Measurements from ENCODE around the gene MYG1. TPM values are rescaled to one million over a fixed set of nuclear protein-coding genes. Genes with fewer than 3 reads are reported as not detected.

The MYG1 gene
- total RNA-seq, 2 experiments from 2014 or later = 30.9 to 33.8 TPM

DNA sequence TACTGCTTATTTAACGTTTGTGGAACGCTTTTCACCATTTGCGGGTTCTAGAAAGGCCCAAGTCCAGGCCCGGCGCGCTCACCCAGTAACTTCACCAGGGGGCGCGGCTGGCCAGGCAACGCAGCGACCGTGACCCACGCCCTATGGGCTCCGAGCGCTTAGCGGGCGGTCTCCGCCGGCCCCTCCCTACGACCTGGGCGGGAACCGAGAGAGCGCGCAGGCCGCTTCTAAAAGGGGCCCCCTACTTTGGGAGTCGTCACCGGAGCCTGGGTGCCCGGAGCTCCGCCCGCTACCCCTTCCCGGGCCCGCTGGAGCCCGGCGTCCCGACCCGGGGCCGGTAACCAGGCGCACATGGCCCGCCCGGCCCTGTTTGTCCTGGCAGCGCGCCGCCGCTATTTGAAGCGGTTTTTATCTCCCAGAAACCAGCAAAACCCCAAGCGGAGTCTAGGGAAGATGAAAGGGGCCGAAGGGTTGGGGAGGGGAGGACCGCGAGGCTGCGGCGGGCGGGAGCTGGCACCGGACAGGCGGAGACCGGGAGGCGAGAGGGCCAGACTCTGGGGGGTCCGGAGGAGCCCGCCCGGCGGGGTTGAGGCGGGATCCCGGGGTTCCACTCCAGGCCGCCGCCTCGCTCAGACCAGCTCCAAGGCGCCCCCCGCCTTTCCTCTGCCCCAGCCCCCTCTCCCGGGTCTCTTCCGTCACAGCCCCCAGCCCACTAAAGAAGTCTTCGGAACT lies 25.4 kb downstream of the MYG1 start:
- CTCF ChIA-PET = interaction anchor here (0.7 to 7.6 kb wide), 9 partner anchors 20 to 274 kb away, joined by 3 to 51 read pairs (median 6); partner anchors contain the start of gene SP1
- Histone ChIP-seq H3K4me1 (ENCODE audit: insufficient read depth, low read length) (peaks cover 53% of the 10 kb centered on the region), H3K9me3 (ENCODE audit: control insufficient read depth in 1 of 2, insufficient read depth in 1 of 2, low read length in 2 of 2) (no peaks in the 10 kb centered on the region), H3K4me3 (ENCODE audit: low read length) (peak overlapping the region; percentile 84), H3K36me3 (ENCODE audit: insufficient read depth, low read length) (peaks cover 3% of the 10 kb centered on the region), H3K27me3 (ENCODE audit: control insufficient read depth in 1 of 2, insufficient read depth in 2 of 2, low read length in 2 of 2) (no peaks in the 10 kb centered on the region), H3K27ac (ENCODE audit: low read depth in 1 of 2, low read length in 2 of 2) (peak overlapping the region; percentile 78 to 87)
- Mint-ChIP-seq H3K27me3 (no peaks in the 10 kb centered on the region), H3K9me3 (no peaks in the 10 kb centered on the region), H3K4me1 (ENCODE audit: low read depth) (peaks cover 38% of the 10 kb centered on the region), H3K27ac (peak overlapping the region; percentile 88), H3K36me3 (ENCODE audit: low read depth) (peaks cover 20% of the 10 kb centered on the region), H3K4me3 (peak overlapping the region; percentile 93)
- TF ChIP-seq, protein P1, sequence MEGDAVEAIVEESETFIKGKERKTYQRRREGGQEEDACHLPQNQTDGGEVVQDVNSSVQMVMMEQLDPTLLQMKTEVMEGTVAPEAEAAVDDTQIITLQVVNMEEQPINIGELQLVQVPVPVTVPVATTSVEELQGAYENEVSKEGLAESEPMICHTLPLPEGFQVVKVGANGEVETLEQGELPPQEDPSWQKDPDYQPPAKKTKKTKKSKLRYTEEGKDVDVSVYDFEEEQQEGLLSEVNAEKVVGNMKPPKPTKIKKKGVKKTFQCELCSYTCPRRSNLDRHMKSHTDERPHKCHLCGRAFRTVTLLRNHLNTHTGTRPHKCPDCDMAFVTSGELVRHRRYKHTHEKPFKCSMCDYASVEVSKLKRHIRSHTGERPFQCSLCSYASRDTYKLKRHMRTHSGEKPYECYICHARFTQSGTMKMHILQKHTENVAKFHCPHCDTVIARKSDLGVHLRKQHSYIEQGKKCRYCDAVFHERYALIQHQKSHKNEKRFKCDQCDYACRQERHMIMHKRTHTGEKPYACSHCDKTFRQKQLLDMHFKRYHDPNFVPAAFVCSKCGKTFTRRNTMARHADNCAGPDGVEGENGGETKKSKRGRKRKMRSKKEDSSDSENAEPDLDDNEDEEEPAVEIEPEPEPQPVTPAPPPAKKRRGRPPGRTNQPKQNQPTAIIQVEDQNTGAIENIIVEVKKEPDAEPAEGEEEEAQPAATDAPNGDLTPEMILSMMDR (IDR thresholded peaks at IDR 0.05) = peak; percentile 68
- POLR2A ChIA-PET = interaction anchor here (0.6 to 5.5 kb wide), 13 partner anchors 21 to 176 kb away, joined by 3 to 87 read pairs (median 13); partner anchors contain the start of genes CSAD, ESPL1, MYG1 and PFDN5
- DNase-seq = peak; percentile 63 to 92 (median 80)
- intact Hi-C loops (cut with DNase I, micrococcal nuclease) = loop anchor here (1.0 to 10.0 kb wide), 4 partner anchors 20 to 350 kb away; partner anchors contain the start of genes ATP5MC2 (in 1 of the 2) and NPFF (in 1 of the 2)
- peak; percentile 38 for ATAC-seq (ENCODE audit: poor library complexity)

DNA sequence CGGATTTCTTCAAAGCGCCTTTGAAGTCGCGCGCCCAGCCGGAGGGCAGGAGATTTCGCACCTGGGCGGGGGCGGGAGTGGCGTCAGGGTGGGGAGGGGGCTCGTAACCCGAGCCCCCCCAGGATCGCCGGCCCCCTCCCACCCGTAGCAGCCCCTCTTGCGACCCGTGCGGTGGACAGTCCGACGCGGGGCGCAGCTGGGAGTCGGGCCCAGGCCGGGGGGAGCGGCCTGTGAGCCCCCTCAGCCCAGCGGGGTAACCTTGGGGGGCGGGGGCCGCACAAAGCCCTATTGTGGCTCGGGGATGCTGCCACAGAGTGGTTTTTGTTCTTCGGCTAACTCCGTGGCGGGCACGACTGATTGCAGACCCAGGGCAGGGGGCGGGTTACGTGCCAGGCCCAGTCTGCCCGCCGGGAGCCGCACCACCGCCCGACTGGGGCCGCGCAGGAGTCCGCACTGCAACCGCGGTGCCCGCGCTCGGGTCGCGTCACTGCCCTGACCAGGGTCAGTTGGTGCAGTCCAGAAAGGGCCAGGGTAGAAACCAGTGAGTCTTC lies 26.1 kb downstream of the MYG1 start:
- Mint-ChIP-seq H3K4me1 (ENCODE audit: low read depth) (peaks cover 32% of the 10 kb centered on the region), H3K9me3 (no peaks in the 10 kb centered on the region), H3K36me3 (ENCODE audit: low read depth) (peaks cover 14% of the 10 kb centered on the region), H3K27ac (peak overlapping the region; percentile 71), H3K27me3 (no peaks in the 10 kb centered on the region), H3K4me3 (peak overlapping the region; percentile 87)
- POLR2A ChIA-PET = interaction anchor here (0.6 to 5.5 kb wide), 11 partner anchors 20 to 175 kb away, joined by 3 to 87 read pairs (median 13); partner anchors contain the start of genes CSAD, ESPL1, MYG1 and PFDN5
- Histone ChIP-seq H3K9me3 (ENCODE audit: control insufficient read depth in 1 of 2, insufficient read depth in 1 of 2, low read length in 2 of 2) (no peaks in the 10 kb centered on the region), H3K4me1 (ENCODE audit: insufficient read depth, low read length) (peaks cover 50% of the 10 kb centered on the region), H3K36me3 (ENCODE audit: insufficient read depth, low read length) (no peaks in the 10 kb centered on the region), H3K27ac (ENCODE audit: low read depth in 1 of 2, low read length in 2 of 2) (peak overlapping the region in 1 of 2 donors; percentile 87), H3K4me3 (ENCODE audit: low read length) (peak overlapping the region; percentile 84), H3K27me3 (ENCODE audit: control insufficient read depth in 1 of 2, insufficient read depth in 2 of 2, low read length in 2 of 2) (no peaks in the 10 kb centered on the region)
- ATAC-seq (ENCODE audit: poor library complexity) (no peak), DNase-seq (peak in 8 of 14 experiments; percentile 6 to 53 (median 30))
- intact Hi-C loops (cut with DNase I, micrococcal nuclease) = loop anchor here in 1 of 2 experiments (5.0 to 10.0 kb wide), 2 partner anchors 182 to 349 kb away; partner anchors contain the start of genes ATP5MC2 and NPFF
- TF ChIP-seq, protein P1 (IDR thresholded peaks at IDR 0.05) = no peak
- CTCF ChIA-PET = interaction anchor here (0.7 to 7.6 kb wide), 8 partner anchors 19 to 275 kb away, joined by 3 to 51 read pairs (median 5); partner anchors contain the start of gene SP1

DNA sequence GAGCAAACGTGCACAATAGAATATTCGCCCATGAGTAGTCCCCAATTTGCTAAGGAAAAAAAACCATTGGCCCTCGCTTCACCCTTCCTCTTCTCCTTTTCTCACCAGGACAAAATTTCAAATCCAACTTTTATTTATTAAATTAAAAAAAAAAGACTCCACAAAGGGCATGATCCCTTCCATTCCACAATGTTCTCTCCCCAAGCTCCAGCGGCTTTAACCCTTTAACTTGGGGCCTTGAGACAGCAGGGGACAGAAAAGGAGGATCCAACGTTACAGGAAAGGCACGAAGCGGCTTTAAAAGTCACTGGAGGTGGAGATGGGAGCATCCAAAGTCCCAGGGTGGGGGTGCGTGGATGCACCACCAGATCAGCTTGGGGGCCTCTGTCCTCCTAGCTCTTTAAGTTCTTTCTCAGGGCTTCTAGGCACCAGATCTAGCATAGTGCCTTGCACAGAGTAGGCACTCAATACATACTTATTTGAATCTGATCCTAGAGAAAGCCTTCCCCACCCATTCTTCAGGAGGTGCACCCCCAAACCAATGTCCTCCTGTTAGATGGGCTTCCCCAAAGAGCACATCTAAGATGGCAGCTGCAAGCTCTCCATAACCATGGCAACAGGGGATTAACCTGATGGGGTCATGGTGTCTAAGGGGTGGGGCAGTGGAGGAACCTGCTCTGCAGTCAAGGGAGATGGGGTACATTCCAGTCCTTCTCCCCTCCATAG lies 27.1 kb downstream of the MYG1 start:
- H3K4me3 Mint-ChIP-seq = peak overlapping the region; percentile 87
- ChIA-PET POLR2A (interaction anchor here (1.4 to 4.0 kb wide), 5 partner anchors 18 to 120 kb away, joined by 3 to 29 read pairs (median 5); partner anchors contain the start of genes ITGB7, PFDN5 and SP1), CTCF (interaction anchor here (0.8 to 7.6 kb wide), 4 partner anchors 18 to 182 kb away, joined by 3 to 51 read pairs (median 3); partner anchors contain the start of gene PFDN5)
- intact Hi-C loops (cut with DNase I, micrococcal nuclease) = loop anchor here in 1 of 2 experiments (5.0 to 10.0 kb wide), 2 partner anchors 181 to 348 kb away; partner anchors contain the start of genes ATP5MC2 and NPFF
- peaks cover 21% of the 10 kb centered on the region for H3K4me1 Mint-ChIP-seq (ENCODE audit: low read depth)
- Histone ChIP-seq H3K4me1 (ENCODE audit: insufficient read depth, low read length) (peaks cover 42% of the 10 kb centered on the region), H3K9me3 (ENCODE audit: control insufficient read depth in 1 of 2, insufficient read depth in 1 of 2, low read length in 2 of 2) (no peaks in the 10 kb centered on the region), H3K27ac (ENCODE audit: low read depth in 1 of 2, low read length in 2 of 2) (no peak overlapping the region), H3K36me3 (ENCODE audit: insufficient read depth, low read length) (no peaks in the 10 kb centered on the region), H3K27me3 (ENCODE audit: control insufficient read depth in 1 of 2, insufficient read depth in 2 of 2, low read length in 2 of 2) (no peaks in the 10 kb centered on the region), H3K4me3 (ENCODE audit: low read length) (no peak overlapping the region)
- ATAC-seq (ENCODE audit: poor library complexity) (no peak), DNase-seq (no peak)
- H3K9me3 Mint-ChIP-seq = no peaks in the 10 kb centered on the region
- H3K27me3 Mint-ChIP-seq = no peaks in the 10 kb centered on the region
- H3K36me3 Mint-ChIP-seq (ENCODE audit: low read depth) = peaks cover 5% of the 10 kb centered on the region
- H3K27ac Mint-ChIP-seq = peak overlapping the region; percentile 71
- TF ChIP-seq, protein P1 (IDR thresholded peaks at IDR 0.05) = no peak

Data from CD4-positive, alpha-beta T cell (primary cell).